Esophagus muscularis mucosa (tissue), 4 donors: ENCODE results near the gene HDLBP. TPM values are rescaled to one million over a fixed set of nuclear protein-coding genes. Genes with fewer than 3 reads are reported as not detected.

Experiments
- DNase-seq: peaks from one replicate; pipeline ENCODE4 v3.0.0-alpha.2; 2017; ENCODE audit errors: extremely low spot score
- H3K27ac ChIP-seq, 4 donors: fragments of 200-600 bp; sonication (generic); replicated peaks in 1 of 4; 1 replicate in 3 of 4; 2 replicates in 1 of 4; pipeline ENCODE4 v1.5.1; 2016 to 2019; ENCODE audit warnings: mild to moderate bottlenecking in 1 of 4
- H3K27me3 ChIP-seq, 4 donors: fragments of 200-600 bp; sonication (generic); one replicate each; pipeline versions ENCODE4 v1.5.1 to v1.6.0; 2016 to 2019
- H3K36me3 ChIP-seq, 4 donors: fragments of 200-600 bp; sonication (generic); one replicate each; pipeline ENCODE4 v1.5.1; 2016 to 2019
- H3K4me1 ChIP-seq, 4 donors: fragments of 200-600 bp; sonication (generic); one replicate each; pipeline ENCODE4 v1.5.1; 2016 to 2019
- H3K4me3 ChIP-seq, 4 donors: fragments of 200-600 bp; sonication (generic); 1 replicate in 2 of 4; 2 replicates in 2 of 4; pipeline ENCODE4 v1.5.1; 2016 to 2019; ENCODE audit warnings: mild to moderate bottlenecking in 4 of 4, moderate library complexity in 1 of 4
- H3K9me3 ChIP-seq, 4 donors: fragments of 200-600 bp; sonication (generic); 1 replicate in 3 of 4; 2 replicates in 1 of 4; pipeline ENCODE4 v1.5.1; 2016 to 2019
- CTCF ChIP-seq, 3 experiments: fragments of 200-600 bp in 2 of 3; fragments of 450-650 bp in 1 of 3; sonication (generic) in 2 of 3; IDR thresholded peaks; one replicate each; pipeline ENCODE4 v1.5.1; 2017 to 2019; ENCODE audit warnings: antibody characterized with exemption in 3 of 3, mild to moderate bottlenecking in 2 of 3, moderate library complexity in 1 of 3
- EP300 ChIP-seq: sonication (generic); formaldehyde crosslinking; IDR thresholded peaks from one replicate; pipeline ENCODE4 v1.6.1; 2017; ENCODE audit warnings: antibody characterized with exemption
- POLR2A ChIP-seq: fragments of 450-650 bp; IDR thresholded peaks from one replicate; pipeline ENCODE4 v1.6.1; 2017; ENCODE audit warnings: antibody characterized with exemption, moderate library complexity, mild to moderate bottlenecking, low read depth
- POLR2AphosphoS5 ChIP-seq, 2 donors: sonication (generic); formaldehyde crosslinking; IDR thresholded peaks; one replicate each; pipeline ENCODE4 v1.6.1; 2017; ENCODE audit warnings: antibody characterized with exemption in 2 of 2
- WGBS: methylation state at CpG from one replicate; pipeline ENCODE4 v1.1.5; 2018; 5-methylcytosine and 5-hydroxymethylcytosine counted together
- intact Hi-C: fragments of 100-400 bp; cut with DNase I; formaldehyde crosslinking; loops from one replicate; pipeline ENCODE4 v1.15.1; 2023
- total RNA-seq, 4 donors: library from RNA; depleted of rRNA; stranded (reverse); fragments of >200 nt; gene quantifications; one replicate each; pipeline versions ENCODE4 v1.1.0 to v1.2.1, GENCODE V29; 2016

HDLBP gene
- total RNA-seq, 4 donors from 2014 or later, result 263 to 479 (median 304) TPM

- no peak overlapping the region for H3K27ac ChIP-seq
These were observed 13.4 kb downstream of the HDLBP start for GRCh38 chr2:241302083-241302482.

DNA sequence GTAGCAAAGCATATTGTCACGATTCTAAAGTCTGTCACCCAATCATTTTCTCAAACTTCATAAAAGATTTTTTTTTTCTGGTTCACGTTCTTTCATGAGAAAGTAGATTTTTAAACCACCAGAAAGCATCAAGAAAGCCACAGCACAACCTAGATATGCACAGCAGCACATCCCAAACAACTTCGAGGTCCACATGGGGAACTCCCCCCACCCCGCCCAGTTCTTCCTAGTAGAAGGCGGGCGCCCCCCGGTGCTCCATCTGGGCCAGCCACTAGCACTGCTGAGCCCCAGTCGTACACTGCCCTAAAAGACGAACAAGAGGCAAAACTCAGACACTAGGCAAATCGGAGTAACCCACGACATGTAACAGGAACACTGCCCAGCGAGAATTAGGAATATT, 15.5 kb downstream of the HDLBP start:
- intact Hi-C loops, result no loop called here
- peaks cover 0 to 12% (median 0%) of the 10 kb centered on the region in 4 donors for H3K36me3 ChIP-seq
- 82% methylated on average over 12 of the region's 12 CpGs for WGBS
- no peak overlapping the region for H3K27ac ChIP-seq
- no peak for DNase-seq
- no peak for TF ChIP-seq POLR2AphosphoS5 (IDR thresholded peaks at IDR 0.05)
- no peak for TF ChIP-seq EP300
- no peak for TF ChIP-seq CTCF (IDR thresholded peaks at IDR 0.05)
- TF ChIP-seq POLR2A, result no peak
- no peaks in the 10 kb centered on the region for H3K27me3 ChIP-seq
- no peak overlapping the region for H3K4me3 ChIP-seq
- H3K9me3 ChIP-seq, result no peaks in the 10 kb centered on the region
- H3K4me1 ChIP-seq, result peaks cover 28 to 46% (median 43%) of the 10 kb centered on the region in 4 donors

More at GRCh38 chr2:241302083-241302482, 13.4 kb downstream of the HDLBP start:
- TF ChIP-seq POLR2AphosphoS5 (IDR thresholded peaks at IDR 0.05), result no peak
- no peak for TF ChIP-seq CTCF (IDR thresholded peaks at IDR 0.05)
- no peak for TF ChIP-seq POLR2A
- no peak for TF ChIP-seq EP300
- Histone ChIP-seq H3K4me1 (peaks cover 31 to 47% (median 38%) of the 10 kb centered on the region in 4 donors), H3K4me3 (no peak overlapping the region), H3K36me3 (peaks cover 0 to 10% (median 0%) of the 10 kb centered on the region in 4 donors), H3K9me3 (no peaks in the 10 kb centered on the region), H3K27me3 (no peaks in the 10 kb centered on the region)
- 90% methylated on average over 3 of the region's 3 CpGs for WGBS
- no peak for DNase-seq
- intact Hi-C loops, result no loop called here

- intact Hi-C loops, result no loop called here
- 86% methylated on average over 5 of the region's 5 CpGs for WGBS
- TF ChIP-seq POLR2AphosphoS5 (IDR thresholded peaks at IDR 0.05) (no peak), EP300 (no peak), CTCF (IDR thresholded peaks at IDR 0.05) (no peak), POLR2A (no peak)
- H3K4me1 ChIP-seq, result peaks cover 15 to 39% (median 35%) of the 10 kb centered on the region in 4 donors
- DNase-seq, result no peak
- peaks cover 0 to 12% (median 0%) of the 10 kb centered on the region in 4 donors for H3K36me3 ChIP-seq
- H3K27ac ChIP-seq, result no peak overlapping the region
- no peak overlapping the region for H3K4me3 ChIP-seq
- H3K27me3 ChIP-seq, result no peaks in the 10 kb centered on the region
- H3K9me3 ChIP-seq, result no peaks in the 10 kb centered on the region
These were observed 16.8 kb downstream of the HDLBP start for GRCh38 chr2:241298673-241299072.

- 91% methylated on average over 8 of the region's 8 CpGs for WGBS
- no peak for TF ChIP-seq CTCF (IDR thresholded peaks at IDR 0.05)
- TF ChIP-seq POLR2A, result no peak
- TF ChIP-seq POLR2AphosphoS5 (IDR thresholded peaks at IDR 0.05), result no peak
- TF ChIP-seq EP300, result no peak
- no peaks in the 10 kb centered on the region for H3K27me3 ChIP-seq
- H3K4me1 ChIP-seq, result peaks cover 0 to 27% (median 22%) of the 10 kb centered on the region in 4 donors
- intact Hi-C loops, result no loop called here
- no peak overlapping the region for H3K4me3 ChIP-seq
- H3K9me3 ChIP-seq, result no peaks in the 10 kb centered on the region
- peaks cover 0 to 12% (median 0%) of the 10 kb centered on the region in 4 donors for H3K36me3 ChIP-seq
- no peak for DNase-seq
- no peak overlapping the region for H3K27ac ChIP-seq
These were observed 18.7 kb downstream of the HDLBP start for GRCh38 chr2:241296767-241297166.
